ENCODE results near the gene MARCKSL1. TPM values are rescaled to one million over a fixed set of nuclear protein-coding genes. Genes with fewer than 3 reads are reported as not detected.

Gene MARCKSL1
- polyA plus RNA-seq, 3 donors = 13.9 to 150 (median 40.3) TPM

- WGBS (ENCODE audit: insufficient coverage) = no CpG with 5 or more reads among the region's 2 CpGs
- H3K36me3 ChIP-seq (replicated peaks in 1 of 2; ENCODE audit: control insufficient read depth in 1 of 2, insufficient read depth in 2 of 2, low read length in 2 of 2) = peaks cover 41 to 82% of the 10 kb centered on the region in 2 donors
These were observed 30.7 kb downstream of the MARCKSL1 start for GRCh38 chr1:32305310-32305709.

GRCh38 chr1:32303997-32304622, 31.9 kb downstream of the MARCKSL1 start:
- no peak overlapping the region for H2AFZ ChIP-seq (ENCODE audit: insufficient read depth, low read depth, low read length, poor library complexity, severe bottlenecking)
- TF ChIP-seq CTCF (IDR thresholded peaks at IDR 0.05) = no peak
- no peak for DNase-seq
- H3K36me3 ChIP-seq (replicated peaks in 1 of 2; ENCODE audit: control insufficient read depth in 1 of 2, insufficient read depth in 2 of 2, low read length in 2 of 2) = peaks cover 41 to 78% of the 10 kb centered on the region in 2 donors
- intact Hi-C loops (cut with micrococcal nuclease) = no loop called here
- peaks cover 78% of the 10 kb centered on the region for H4K20me1 ChIP-seq (ENCODE audit: insufficient read depth, low read length)
- H3K4me2 ChIP-seq (replicated peaks; ENCODE audit: extremely low read depth, low read length, poor library complexity, severe bottlenecking) = no peak overlapping the region
- Mint-ChIP-seq H3K36me3 (peaks cover 46 to 73% of the 10 kb centered on the region in 2 donors), H3K4me3 (no peak overlapping the region), H3K27me3 (ENCODE audit: low read depth in 3 of 3) (no peaks in the 10 kb centered on the region), H3K27ac (peak overlapping the region in 1 of 7 donors; percentile 32), H3K9me3 (peaks cover 0 to 10% (median 0%) of the 10 kb centered on the region in 7 donors), H3K4me1 (no peaks in the 10 kb centered on the region)
- H3K27me3 ChIP-seq (ENCODE audit: control insufficient read depth in 2 of 2, insufficient read depth in 2 of 2, low read length in 2 of 2) = no peaks in the 10 kb centered on the region
- no peak overlapping the region for H3K9ac ChIP-seq (ENCODE audit: insufficient read depth, low read length, poor library complexity, severe bottlenecking)
- no peaks in the 10 kb centered on the region for H3K9me3 ChIP-seq (replicated peaks in 1 of 2; ENCODE audit: control insufficient read depth in 1 of 2, insufficient read depth in 1 of 2, low read length in 2 of 2)
- H3K79me2 ChIP-seq (ENCODE audit: insufficient read depth, low read length) = peaks cover 74% of the 10 kb centered on the region
- H3K4me3 ChIP-seq (replicated peaks in 1 of 3; ENCODE audit: low read depth in 2 of 3, low read length in 3 of 3) = no peak overlapping the region
- WGBS (ENCODE audit: insufficient coverage) = 100% methylated on average over 1 of the region's 3 CpGs
- H3K4me1 ChIP-seq (ENCODE audit: control insufficient read depth in 1 of 2, insufficient read depth in 2 of 2, low read length in 2 of 2) = no peaks in the 10 kb centered on the region
- H3K27ac ChIP-seq (ENCODE audit: low read depth in 1 of 2, low read length in 2 of 2) = no peak overlapping the region

More at GRCh38 chr1:32305310-32305709, 30.7 kb downstream of the MARCKSL1 start:
- no peak overlapping the region for H3K4me2 ChIP-seq (replicated peaks; ENCODE audit: extremely low read depth, low read length, poor library complexity, severe bottlenecking)
- Mint-ChIP-seq H3K27ac (no peak overlapping the region), H3K27me3 (ENCODE audit: low read depth in 3 of 3) (no peaks in the 10 kb centered on the region), H3K9me3 (peaks cover 0 to 10% (median 0%) of the 10 kb centered on the region in 7 donors), H3K4me1 (peaks cover 2% of the 10 kb centered on the region), H3K4me3 (no peak overlapping the region), H3K36me3 (peaks cover 50 to 70% of the 10 kb centered on the region in 2 donors)
- H3K27me3 ChIP-seq (ENCODE audit: control insufficient read depth in 2 of 2, insufficient read depth in 2 of 2, low read length in 2 of 2) = no peaks in the 10 kb centered on the region
- no peak overlapping the region for H3K27ac ChIP-seq (ENCODE audit: low read depth in 1 of 2, low read length in 2 of 2)
- no peak overlapping the region for H3K9ac ChIP-seq (ENCODE audit: insufficient read depth, low read length, poor library complexity, severe bottlenecking)
- H3K9me3 ChIP-seq (replicated peaks in 1 of 2; ENCODE audit: control insufficient read depth in 1 of 2, insufficient read depth in 1 of 2, low read length in 2 of 2) = no peaks in the 10 kb centered on the region
- no peak overlapping the region for H2AFZ ChIP-seq (ENCODE audit: insufficient read depth, low read depth, low read length, poor library complexity, severe bottlenecking)
- peaks cover 78% of the 10 kb centered on the region for H4K20me1 ChIP-seq (ENCODE audit: insufficient read depth, low read length)
- no peak for DNase-seq
- H3K4me1 ChIP-seq (ENCODE audit: control insufficient read depth in 1 of 2, insufficient read depth in 2 of 2, low read length in 2 of 2) = no peaks in the 10 kb centered on the region
- intact Hi-C loops (cut with micrococcal nuclease) = no loop called here
- no peak overlapping the region for H3K4me3 ChIP-seq (replicated peaks in 1 of 3; ENCODE audit: low read depth in 2 of 3, low read length in 3 of 3)
- peaks cover 74% of the 10 kb centered on the region for H3K79me2 ChIP-seq (ENCODE audit: insufficient read depth, low read length)
- no peak for TF ChIP-seq CTCF (IDR thresholded peaks at IDR 0.05)
